IMR-90 (cell line): Measurements from ENCODE around the gene MRPS10. TPM values are rescaled to one million over a fixed set of nuclear protein-coding genes. Genes with fewer than 3 reads are reported as not detected.
A peak's percentile ranks its signal among the peaks of the same experiment; 100 is the strongest.

Experiments
- ATAC-seq: fragments of 200-7000 bp; cut with Tn5 transposase; 2 replicates; pipeline ENCODE4 v1.9.1; 2020; ENCODE audit warnings: low read depth, mild to moderate bottlenecking, moderate library complexity
- BruUV-seq: library from RNA; stranded (reverse); fragments of 400-500 nt; replicated peaks from 2 replicates; lab custom pipeline; 2021; lab: Mats Ljungman, UMichigan
- CTCF ChIA-PET: fragments of 300-600 bp; formaldehyde crosslinking; extraction: SDS; loops from one replicate; lab custom pipeline; 2021; ENCODE audit warnings: antibody characterized with exemption; lab: Yijun Ruan, JAX
- POLR2A ChIA-PET: fragments of 300-600 bp; sonication (Branson Sonifier 250); formaldehyde crosslinking; loops from one replicate; lab custom pipeline; 2022; ENCODE audit warnings: antibody characterized with exemption; ENCODE audit not compliant: unreplicated experiment; lab: Charles Lee
- DNase-seq: peaks from one replicate; pipeline ENCODE4 v3.0.0; 2013
- H2AFZ ChIP-seq: replicated peaks from 2 replicates; pipeline ENCODE3; 2013; ENCODE audit warnings: low read length, mild to moderate bottlenecking; ENCODE audit not compliant: poor library complexity
- H2AK5ac ChIP-seq: 2 replicates; pipeline ENCODE4 v1.6.1; 2013; ENCODE audit warnings: low read depth, low read length, inconsistent platforms
- H2AK9ac ChIP-seq: replicated peaks from 2 replicates; pipeline ENCODE3; 2013; ENCODE audit warnings: mild to moderate bottlenecking, low read depth, low read length, moderate library complexity; ENCODE audit not compliant: poor library complexity
- H2BK120ac ChIP-seq: 2 replicates; pipeline ENCODE4 v1.6.1; 2013; ENCODE audit warnings: low read depth, low read length, inconsistent platforms
- H2BK15ac ChIP-seq: 3 replicates; pipeline ENCODE4 v1.6.1; 2013; ENCODE audit warnings: low read depth, low read length, inconsistent platforms
- H2BK20ac ChIP-seq: 2 replicates; pipeline ENCODE4 v1.6.1; 2013; ENCODE audit warnings: low read depth, mild to moderate bottlenecking, inconsistent platforms, low read length, moderate library complexity
- H2BK5ac ChIP-seq: 2 replicates; pipeline ENCODE4 v1.6.1; 2013; ENCODE audit warnings: mild to moderate bottlenecking, low read depth, low read length, inconsistent platforms; ENCODE audit not compliant: poor library complexity, severe bottlenecking
- H3K14ac ChIP-seq: replicated peaks from 2 replicates; pipeline ENCODE4 v1.6.1; 2013; ENCODE audit warnings: low read depth, low read length, inconsistent platforms
- H3K18ac ChIP-seq: 2 replicates; pipeline ENCODE4 v1.6.1; 2013; ENCODE audit warnings: low read depth, low read length, control low read depth
- H3K23ac ChIP-seq: 2 replicates; pipeline ENCODE4 v1.6.1; 2013; ENCODE audit warnings: low read depth, low read length, inconsistent platforms
- H3K27ac ChIP-seq: 2 replicates; pipeline ENCODE4 v1.5.1; 2013; ENCODE audit warnings: mild to moderate bottlenecking, control low read depth, low read length; ENCODE audit not compliant: insufficient read depth
- H3K27me3 ChIP-seq: 2 replicates; pipeline ENCODE4 v1.6.1; 2013; ENCODE audit warnings: low read length; ENCODE audit not compliant: control insufficient read depth, insufficient read depth
- H3K36me3 ChIP-seq: 2 replicates; pipeline ENCODE4 v1.6.1; 2013; ENCODE audit warnings: low read length, mixed read lengths; ENCODE audit not compliant: control insufficient read depth, insufficient read depth
- H3K4ac ChIP-seq: 2 replicates; pipeline ENCODE4 v1.6.1; 2013; ENCODE audit warnings: low read depth, low read length, inconsistent platforms
- H3K4me1 ChIP-seq: 2 replicates; pipeline ENCODE4 v1.6.1; 2013; ENCODE audit warnings: low read length, mixed read lengths; ENCODE audit not compliant: control insufficient read depth, insufficient read depth
- H3K4me2 ChIP-seq: 2 replicates; pipeline ENCODE4 v1.6.1; 2013; ENCODE audit warnings: low read depth, mild to moderate bottlenecking, control low read depth, low read length, moderate library complexity
- H3K4me3 ChIP-seq: 2 replicates; pipeline ENCODE4 v1.5.1; 2013; ENCODE audit warnings: low read depth, mild to moderate bottlenecking, control low read depth, low read length, moderate library complexity; ENCODE audit not compliant: insufficient read depth
- H3K56ac ChIP-seq: 2 replicates; pipeline ENCODE4 v1.6.1; 2013; ENCODE audit warnings: low read length, inconsistent platforms; ENCODE audit not compliant: insufficient read depth; ENCODE audit errors: extremely low read depth
- H3K79me1 ChIP-seq, 2 experiments: 2 replicates each; pipeline ENCODE4 v1.6.1; 2013; ENCODE audit warnings: low read length in 2 of 2, inconsistent platforms in 1 of 2, low read depth in 1 of 2
- H3K9ac ChIP-seq: 2 replicates; pipeline ENCODE4 v1.6.1; 2013; ENCODE audit warnings: low read depth, low read length, control low read depth
- H3K9me1 ChIP-seq: 2 replicates; pipeline ENCODE4 v1.6.1; 2013; ENCODE audit warnings: low read length, inconsistent platforms; ENCODE audit not compliant: insufficient read depth
- H3K9me3 ChIP-seq: 2 replicates; pipeline ENCODE4 v1.6.1; 2013; ENCODE audit warnings: low read length; ENCODE audit not compliant: control insufficient read depth, insufficient read depth
- H4K20me1 ChIP-seq: 2 replicates; pipeline ENCODE4 v1.6.1; 2013; ENCODE audit warnings: low read length, inconsistent platforms; ENCODE audit not compliant: insufficient read depth
- H4K5ac ChIP-seq: 2 replicates; pipeline ENCODE4 v1.6.1; 2013; ENCODE audit warnings: mild to moderate bottlenecking, low read depth, low read length, control low read depth
- H4K8ac ChIP-seq, 2 experiments: 2 replicates each; pipeline ENCODE4 v1.6.1; 2013; ENCODE audit warnings: low read depth in 2 of 2, low read length in 2 of 2, control low read depth in 1 of 2, inconsistent platforms in 1 of 2
- H4K91ac ChIP-seq: 2 replicates; pipeline ENCODE4 v1.6.1; 2013; ENCODE audit warnings: low read depth, low read length, inconsistent platforms; ENCODE audit not compliant: insufficient read depth
- BHLHE40 ChIP-seq: fragments of 150-350 bp; IDR thresholded peaks from 2 replicates; pipeline ENCODE4 v1.6.1; 2016; ENCODE audit warnings: mild to moderate bottlenecking, low read depth, low read length
- CHD1 ChIP-seq: IDR thresholded peaks from 2 replicates; pipeline ENCODE4 v1.6.1; 2012; ENCODE audit warnings: low read depth, low read length, improper control_type of control experiment
- MAZ ChIP-seq: IDR thresholded peaks from 2 replicates; pipeline ENCODE4 v1.6.1; 2012; ENCODE audit warnings: low read depth, mild to moderate bottlenecking, low read length, improper control_type of control experiment, moderate library complexity, borderline replicate concordance
- MXI1 ChIP-seq: IDR thresholded peaks from 2 replicates; pipeline ENCODE4 v1.6.1; 2012; ENCODE audit warnings: low read depth, mild to moderate bottlenecking, low read length, moderate library complexity, borderline replicate concordance
- NFE2L2 ChIP-seq: fragments of 150-350 bp; IDR thresholded peaks from 2 replicates; pipeline ENCODE4 v1.6.1; 2016; ENCODE audit warnings: low read depth, mild to moderate bottlenecking, low read length
- POLR2A ChIP-seq: IDR thresholded peaks from 2 replicates; pipeline ENCODE4 v1.6.1; 2012; ENCODE audit warnings: mild to moderate bottlenecking, low read depth, low read length
- RAD21 ChIP-seq: IDR thresholded peaks from 2 replicates; pipeline ENCODE4 v1.6.1; 2012; ENCODE audit warnings: low read length, improper control_type of control experiment
- RFX5 ChIP-seq: IDR thresholded peaks from 2 replicates; pipeline ENCODE4 v1.8.0; 2012; ENCODE audit warnings: low read depth, mild to moderate bottlenecking, low read length, moderate library complexity
- WGBS, 2 experiments: methylation state at CpG; one replicate each; pipeline versions ENCODE4 v1.1.5 to v1.1.7; 2013; ENCODE audit warnings: missing lambda C conversion rate in 2 of 2; ENCODE audit not compliant: insufficient read length in 1 of 2; ENCODE audit errors: extremely low coverage in 2 of 2; 5-methylcytosine and 5-hydroxymethylcytosine counted together
- dilution Hi-C: fragments of 300-500 bp; cut with HindIII; formaldehyde crosslinking; loops from one replicate; pipeline ENCODE4 v1.14.3; 2018; ENCODE audit warnings: low sequenced_read_pairs; ENCODE audit not compliant: unreplicated experiment
- in situ Hi-C: fragments of 300-500 bp; cut with MboI; formaldehyde crosslinking; loops from 3 replicates; pipeline ENCODE4 v1.14.3; 2019; ENCODE audit warnings: low sequenced_read_pairs, inconsistent platforms, mixed read lengths
- intact Hi-C: fragments of 100-400 bp; cut with micrococcal nuclease; formaldehyde crosslinking; loops from 2 replicates; pipeline ENCODE4 v1.10.0; 2022
- polyA plus RNA-seq, 3 experiments: library from polyadenylated mRNA; depleted of rRNA; stranded (reverse); fragments of >200 nt; gene quantifications; 2 replicates each; pipeline ENCODE4 v1.2.3, GENCODE V29; 2012; ENCODE audit warnings: low replicate concordance in 1 of 3
- total RNA-seq: library from RNA; depleted of rRNA; stranded (reverse); fragments of >200 nt; gene quantifications from 2 replicates; pipeline ENCODE4 v1.2.3, GENCODE V29; 2012
- TF ChIP-seq, protein P1 (sequence below): fragments of 150-350 bp; IDR thresholded peaks from 2 replicates; pipeline ENCODE4 v1.6.1; 2016; ENCODE audit warnings: low read depth, mild to moderate bottlenecking, low read length, moderate library complexity, borderline replicate concordance
- TF ChIP-seq, protein P2 (sequence below): fragments of 150-350 bp; IDR thresholded peaks from 2 replicates; pipeline ENCODE4 v1.6.1; 2017; ENCODE audit warnings: mild to moderate bottlenecking, antibody characterized with exemption, low read length, low read depth
- TF ChIP-seq, protein P3 (sequence below): conservative IDR thresholded peaks from 2 replicates; pipeline ENCODE4 v1.5.1; 2012; ENCODE audit warnings: mild to moderate bottlenecking, low read depth, low read length, improper control_type of control experiment

The MRPS10 gene
- total and polyA plus RNA-seq, 2 of the 4 experiments (the other 2 are of a cell fraction) = 28.5 to 47.0 TPM

DNA sequence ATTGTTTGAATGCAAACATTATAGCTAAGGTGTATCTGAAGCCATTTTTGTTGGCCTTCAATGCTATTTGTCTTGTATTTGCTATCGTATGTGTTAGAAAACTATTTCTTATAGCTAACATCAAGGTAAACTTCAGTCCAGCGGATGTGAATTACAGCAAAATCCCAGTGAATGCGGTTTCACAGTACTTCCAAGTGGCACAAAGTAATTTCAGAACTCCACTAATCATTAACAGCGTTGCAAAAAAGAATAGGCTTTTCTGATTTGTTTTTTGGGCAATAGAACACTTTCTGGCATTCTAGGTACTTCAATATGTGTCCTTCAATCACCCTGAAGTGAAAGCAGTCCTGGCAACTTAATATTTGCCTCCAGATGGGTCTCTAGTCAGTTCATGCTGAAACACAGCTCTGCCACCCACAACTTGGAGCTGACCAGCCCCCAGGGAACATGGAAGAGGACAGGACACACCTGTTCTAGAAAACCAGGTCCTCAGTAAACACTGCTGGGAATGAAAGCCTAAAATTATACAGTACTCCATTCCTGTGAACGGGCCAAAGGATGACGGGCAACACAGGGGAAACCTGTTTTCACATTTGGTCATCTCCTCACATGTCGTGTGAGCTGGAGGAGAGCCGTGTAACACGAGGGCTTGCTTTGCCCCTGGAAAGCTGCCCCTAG lies 9.7 kb upstream of the MRPS10 start:
- DNase-seq (no peak), ATAC-seq (no peak)
- intact Hi-C loops = loop anchor here (10.0 kb wide), 1 partner anchor 107 kb away; no protein-coding TSS in a partner anchor
- peaks cover 3 to 22% of the 10 kb centered on the region in 2 experiments; a peak in 2 of 4 replicates for H3K79me1 ChIP-seq
- H3K9me1 ChIP-seq = peaks cover 24% of the 10 kb centered on the region
- peak overlapping the region; percentile 57 for H4K91ac ChIP-seq
- ChIA-PET CTCF (interaction anchor here (0.7 to 1.6 kb wide), 3 partner anchors 12 to 321 kb away, joined by 3 to 4 read pairs (median 4); no protein-coding TSS in a partner anchor), POLR2A (no interaction called here)
- peak overlapping the region; percentile 91 for H2BK5ac ChIP-seq
- H4K8ac ChIP-seq = peak overlapping the region in 1 of 2 experiments; percentile 45; a peak in 2 of 4 replicates
- dilution Hi-C loops = no loop called here
- peak overlapping the region; percentile 86; the same call in 1 of the 2 replicates for H2BK20ac ChIP-seq
- peak overlapping the region; percentile 71; the same call in 1 of the 2 replicates for H3K23ac ChIP-seq
- BruUV-seq = no TSS peak
- peak overlapping the region; percentile 87 for H3K27ac ChIP-seq
- H4K5ac ChIP-seq = no peak overlapping the region
- no peaks in the 10 kb centered on the region for H3K9me3 ChIP-seq
- H2BK120ac ChIP-seq = peak overlapping the region; percentile 89
- in situ Hi-C loops = no loop called here
- TF ChIP-seq POLR2A (no peak), MXI1 (no peak), MAZ (no peak), RAD21 (no peak), BHLHE40 (no peak), NFE2L2 (no peak), RFX5 (no peak), CHD1 (no peak)
- TF ChIP-seq, protein P1, sequence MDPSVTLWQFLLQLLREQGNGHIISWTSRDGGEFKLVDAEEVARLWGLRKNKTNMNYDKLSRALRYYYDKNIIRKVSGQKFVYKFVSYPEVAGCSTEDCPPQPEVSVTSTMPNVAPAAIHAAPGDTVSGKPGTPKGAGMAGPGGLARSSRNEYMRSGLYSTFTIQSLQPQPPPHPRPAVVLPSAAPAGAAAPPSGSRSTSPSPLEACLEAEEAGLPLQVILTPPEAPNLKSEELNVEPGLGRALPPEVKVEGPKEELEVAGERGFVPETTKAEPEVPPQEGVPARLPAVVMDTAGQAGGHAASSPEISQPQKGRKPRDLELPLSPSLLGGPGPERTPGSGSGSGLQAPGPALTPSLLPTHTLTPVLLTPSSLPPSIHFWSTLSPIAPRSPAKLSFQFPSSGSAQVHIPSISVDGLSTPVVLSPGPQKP = no peak
- TF ChIP-seq, protein P2, sequence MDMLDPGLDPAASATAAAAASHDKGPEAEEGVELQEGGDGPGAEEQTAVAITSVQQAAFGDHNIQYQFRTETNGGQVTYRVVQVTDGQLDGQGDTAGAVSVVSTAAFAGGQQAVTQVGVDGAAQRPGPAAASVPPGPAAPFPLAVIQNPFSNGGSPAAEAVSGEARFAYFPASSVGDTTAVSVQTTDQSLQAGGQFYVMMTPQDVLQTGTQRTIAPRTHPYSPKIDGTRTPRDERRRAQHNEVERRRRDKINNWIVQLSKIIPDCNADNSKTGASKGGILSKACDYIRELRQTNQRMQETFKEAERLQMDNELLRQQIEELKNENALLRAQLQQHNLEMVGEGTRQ = no peak
- TF ChIP-seq, protein P3, sequence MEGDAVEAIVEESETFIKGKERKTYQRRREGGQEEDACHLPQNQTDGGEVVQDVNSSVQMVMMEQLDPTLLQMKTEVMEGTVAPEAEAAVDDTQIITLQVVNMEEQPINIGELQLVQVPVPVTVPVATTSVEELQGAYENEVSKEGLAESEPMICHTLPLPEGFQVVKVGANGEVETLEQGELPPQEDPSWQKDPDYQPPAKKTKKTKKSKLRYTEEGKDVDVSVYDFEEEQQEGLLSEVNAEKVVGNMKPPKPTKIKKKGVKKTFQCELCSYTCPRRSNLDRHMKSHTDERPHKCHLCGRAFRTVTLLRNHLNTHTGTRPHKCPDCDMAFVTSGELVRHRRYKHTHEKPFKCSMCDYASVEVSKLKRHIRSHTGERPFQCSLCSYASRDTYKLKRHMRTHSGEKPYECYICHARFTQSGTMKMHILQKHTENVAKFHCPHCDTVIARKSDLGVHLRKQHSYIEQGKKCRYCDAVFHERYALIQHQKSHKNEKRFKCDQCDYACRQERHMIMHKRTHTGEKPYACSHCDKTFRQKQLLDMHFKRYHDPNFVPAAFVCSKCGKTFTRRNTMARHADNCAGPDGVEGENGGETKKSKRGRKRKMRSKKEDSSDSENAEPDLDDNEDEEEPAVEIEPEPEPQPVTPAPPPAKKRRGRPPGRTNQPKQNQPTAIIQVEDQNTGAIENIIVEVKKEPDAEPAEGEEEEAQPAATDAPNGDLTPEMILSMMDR = no peak
- no peak overlapping the region for H2AFZ ChIP-seq
- H3K9ac ChIP-seq = no peak overlapping the region
- H3K18ac ChIP-seq = peak overlapping the region; percentile 10; the same call in 1 of the 2 replicates
- peak overlapping the region; percentile 89 for H3K4ac ChIP-seq
- peak overlapping the region; percentile 67 for H3K14ac ChIP-seq
- no peaks in the 10 kb centered on the region for H4K20me1 ChIP-seq
- no peak overlapping the region for H3K4me3 ChIP-seq
- H2AK9ac ChIP-seq = peak overlapping the region; percentile 44
- peaks cover 22% of the 10 kb centered on the region for H3K36me3 ChIP-seq
- peak overlapping the region; percentile 13; the same call in 1 of the 2 replicates for H3K56ac ChIP-seq
- H3K27me3 ChIP-seq = no peaks in the 10 kb centered on the region
- H2BK15ac ChIP-seq = peak overlapping the region; percentile 72; the same call in 2 of the 3 replicates
- H3K4me2 ChIP-seq = peak overlapping the region; percentile 64; the same call in 1 of the 2 replicates
- peak overlapping the region; percentile 94; the same call in 1 of the 2 replicates for H2AK5ac ChIP-seq
- peaks cover 17% of the 10 kb centered on the region for H3K4me1 ChIP-seq
- WGBS, 2 experiments = no CpG with 5 or more reads among the region's 9 CpGs
